LNCAP (cell line): ENCODE data around the gene EPAS1.

Experiments used
- TF ChIP-seq, protein P1 (sequence below): fragments of 450-650 bp; IDR thresholded peaks from 2 replicates; pipeline ENCODE4 v1.5.1; 2017; ENCODE audit warnings: mild to moderate bottlenecking

The EPAS1 gene

DNA sequence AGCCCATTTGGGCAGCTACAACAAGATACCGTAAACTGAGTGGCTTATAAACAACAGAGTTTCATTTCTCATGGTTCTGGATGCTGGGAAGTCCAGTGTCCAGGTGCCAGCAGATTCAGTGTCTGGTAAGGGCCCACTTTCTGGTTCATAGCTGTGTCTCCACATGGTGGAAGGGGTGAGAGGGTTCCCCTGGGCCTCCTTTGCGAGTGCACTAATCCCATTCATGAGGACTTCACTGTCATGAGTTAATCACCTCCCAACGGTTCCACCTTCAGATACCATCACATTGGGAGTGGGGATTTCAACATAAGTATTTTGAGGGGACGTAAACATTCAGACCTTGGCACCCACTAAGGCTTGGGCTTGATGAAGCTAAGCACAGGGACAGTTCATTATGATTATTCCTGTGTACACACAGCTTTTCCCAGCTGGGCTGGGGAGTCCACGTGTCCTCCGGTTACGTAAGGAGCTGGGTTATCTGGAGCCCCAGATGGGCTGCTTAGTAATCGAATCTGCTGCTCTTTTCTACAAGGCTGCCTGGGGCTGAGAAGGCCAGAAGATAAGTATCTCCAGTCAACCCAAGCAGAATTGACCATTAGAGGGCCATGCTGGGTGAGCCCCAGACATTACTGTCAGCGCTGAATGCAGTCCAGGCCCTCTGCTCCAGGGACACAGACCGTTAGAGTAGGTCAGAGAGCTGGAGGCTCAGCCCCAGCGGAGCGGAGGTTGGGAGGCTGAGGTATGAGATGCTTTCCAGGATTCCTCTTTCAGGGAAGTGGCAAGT lies 42.7 kb downstream of the EPAS1 start:
- TF ChIP-seq, protein P1, sequence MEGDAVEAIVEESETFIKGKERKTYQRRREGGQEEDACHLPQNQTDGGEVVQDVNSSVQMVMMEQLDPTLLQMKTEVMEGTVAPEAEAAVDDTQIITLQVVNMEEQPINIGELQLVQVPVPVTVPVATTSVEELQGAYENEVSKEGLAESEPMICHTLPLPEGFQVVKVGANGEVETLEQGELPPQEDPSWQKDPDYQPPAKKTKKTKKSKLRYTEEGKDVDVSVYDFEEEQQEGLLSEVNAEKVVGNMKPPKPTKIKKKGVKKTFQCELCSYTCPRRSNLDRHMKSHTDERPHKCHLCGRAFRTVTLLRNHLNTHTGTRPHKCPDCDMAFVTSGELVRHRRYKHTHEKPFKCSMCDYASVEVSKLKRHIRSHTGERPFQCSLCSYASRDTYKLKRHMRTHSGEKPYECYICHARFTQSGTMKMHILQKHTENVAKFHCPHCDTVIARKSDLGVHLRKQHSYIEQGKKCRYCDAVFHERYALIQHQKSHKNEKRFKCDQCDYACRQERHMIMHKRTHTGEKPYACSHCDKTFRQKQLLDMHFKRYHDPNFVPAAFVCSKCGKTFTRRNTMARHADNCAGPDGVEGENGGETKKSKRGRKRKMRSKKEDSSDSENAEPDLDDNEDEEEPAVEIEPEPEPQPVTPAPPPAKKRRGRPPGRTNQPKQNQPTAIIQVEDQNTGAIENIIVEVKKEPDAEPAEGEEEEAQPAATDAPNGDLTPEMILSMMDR, result no peak

DNA sequence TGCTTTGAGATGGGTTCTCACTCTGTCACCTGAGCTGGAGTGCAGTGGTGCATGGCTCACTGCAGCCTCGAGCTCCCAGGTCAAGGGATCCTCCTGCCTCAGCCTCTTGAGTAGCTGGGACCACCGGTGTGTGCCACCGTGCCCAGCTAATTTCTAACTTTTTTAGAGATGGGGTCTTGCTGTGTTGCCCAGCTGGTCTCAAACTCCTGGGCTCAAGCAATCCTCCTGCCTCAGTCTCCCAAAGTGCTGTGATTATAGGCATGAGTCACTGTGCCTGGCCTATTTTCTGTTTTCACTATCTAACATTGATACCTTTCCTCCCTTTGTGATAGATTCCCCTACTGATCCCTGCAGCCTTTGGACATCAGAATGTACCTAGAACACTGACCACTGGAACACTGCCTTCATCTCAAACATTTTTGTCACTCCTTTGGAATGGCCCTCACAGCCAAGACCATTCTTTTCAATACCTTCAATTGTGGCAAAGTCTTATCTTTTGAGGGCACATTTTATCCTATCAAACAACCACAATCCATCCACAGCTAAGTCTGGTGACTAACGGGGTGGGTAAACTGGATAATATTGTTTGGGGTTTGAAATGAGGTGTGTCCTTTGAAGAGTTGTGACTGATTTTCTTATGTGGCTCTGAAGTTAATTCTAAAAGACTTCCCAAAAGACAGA lies 43.7 kb downstream of the EPAS1 start:
- TF ChIP-seq, protein P1, result no peak

DNA sequence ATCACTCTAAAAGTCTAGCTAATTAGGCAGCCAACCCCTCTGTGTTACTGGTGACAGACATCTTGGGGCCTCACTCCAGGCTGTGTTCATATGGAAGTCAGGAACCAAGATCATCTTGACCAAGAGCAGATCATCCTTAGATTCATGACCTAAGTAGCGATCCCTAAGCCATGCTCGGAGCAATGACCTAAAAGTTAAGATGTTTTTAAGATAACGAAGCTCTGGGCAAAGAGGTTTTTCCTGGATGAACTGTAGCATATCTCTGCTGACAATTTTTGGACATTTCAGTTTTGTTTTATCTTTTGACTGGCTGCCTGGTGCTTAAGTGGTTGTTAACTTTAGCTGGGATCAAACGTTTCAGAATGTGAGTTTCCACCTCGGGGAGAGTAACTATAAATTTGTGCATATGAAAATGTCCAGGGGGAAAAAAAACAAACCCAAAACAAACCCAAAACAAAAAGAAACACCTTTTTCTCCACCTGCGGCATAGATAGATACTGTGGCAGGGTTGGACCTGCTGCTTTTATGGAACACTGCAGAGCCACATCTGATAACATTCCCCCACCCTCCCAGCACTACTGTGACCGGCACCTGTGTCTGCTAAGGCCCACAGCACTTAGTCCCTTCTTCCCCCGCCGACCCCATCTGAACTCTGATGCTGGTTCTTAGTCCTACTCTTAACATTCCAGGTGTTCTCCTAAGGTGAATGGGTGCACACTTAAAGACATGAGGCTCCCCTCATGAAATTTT lies 45.5 kb downstream of the EPAS1 start:
- TF ChIP-seq, protein P1, result no peak

DNA sequence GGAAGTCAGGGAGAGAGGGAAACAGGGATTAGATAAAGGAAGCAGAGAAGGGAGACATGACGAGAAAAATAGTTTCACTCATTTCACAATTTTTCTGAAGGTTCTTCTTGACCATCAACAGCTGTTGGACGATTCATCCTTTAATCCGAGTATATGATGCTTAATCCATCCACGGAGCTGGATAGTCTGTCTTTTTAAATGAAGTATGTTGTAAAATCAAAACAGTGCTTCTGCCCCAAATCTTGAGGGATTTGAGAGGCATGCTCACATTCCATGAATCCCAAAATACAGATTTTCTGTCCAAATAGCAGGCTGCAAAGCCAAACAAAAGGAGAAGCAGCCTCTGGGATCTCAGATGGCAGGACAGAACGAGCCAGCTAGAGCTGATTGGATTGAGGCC lies 47.5 kb downstream of the EPAS1 start:
- TF ChIP-seq, protein P1, result no peak

DNA sequence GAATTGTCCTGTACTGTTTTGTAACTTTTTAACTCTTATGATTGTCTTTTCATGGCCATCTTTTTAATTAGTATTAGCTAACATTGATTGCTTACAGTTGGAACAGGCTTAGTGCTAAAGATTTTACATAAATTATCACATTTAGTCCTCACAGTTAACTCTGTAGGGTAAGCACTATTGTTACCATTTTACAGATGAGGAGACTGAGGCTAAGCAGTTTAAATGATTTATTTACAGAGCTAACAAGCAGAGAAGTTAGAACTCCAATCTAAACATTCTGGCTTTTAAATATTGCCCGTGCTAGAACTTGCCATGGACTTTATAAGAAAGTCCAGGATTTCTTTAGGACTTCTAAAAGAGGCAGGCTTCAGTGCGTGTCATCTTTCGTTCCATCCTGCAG lies 48.6 kb downstream of the EPAS1 start:
- TF ChIP-seq, protein P1, result no peak

DNA sequence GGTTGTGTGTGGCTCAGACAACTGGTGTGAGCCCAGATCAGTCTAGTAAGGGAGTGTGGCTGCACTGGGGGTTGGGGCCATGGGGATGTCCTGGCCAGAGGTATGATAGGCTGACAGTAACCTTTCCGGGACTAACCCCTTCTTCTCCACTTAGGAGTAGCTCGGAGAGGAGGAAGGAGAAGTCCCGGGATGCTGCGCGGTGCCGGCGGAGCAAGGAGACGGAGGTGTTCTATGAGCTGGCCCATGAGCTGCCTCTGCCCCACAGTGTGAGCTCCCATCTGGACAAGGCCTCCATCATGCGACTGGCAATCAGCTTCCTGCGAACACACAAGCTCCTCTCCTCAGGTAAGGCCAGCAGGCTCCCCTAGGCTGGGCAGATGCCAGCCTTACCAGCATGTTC lies 49.5 kb downstream of the EPAS1 start:
- TF ChIP-seq, protein P1, result no peak

DNA sequence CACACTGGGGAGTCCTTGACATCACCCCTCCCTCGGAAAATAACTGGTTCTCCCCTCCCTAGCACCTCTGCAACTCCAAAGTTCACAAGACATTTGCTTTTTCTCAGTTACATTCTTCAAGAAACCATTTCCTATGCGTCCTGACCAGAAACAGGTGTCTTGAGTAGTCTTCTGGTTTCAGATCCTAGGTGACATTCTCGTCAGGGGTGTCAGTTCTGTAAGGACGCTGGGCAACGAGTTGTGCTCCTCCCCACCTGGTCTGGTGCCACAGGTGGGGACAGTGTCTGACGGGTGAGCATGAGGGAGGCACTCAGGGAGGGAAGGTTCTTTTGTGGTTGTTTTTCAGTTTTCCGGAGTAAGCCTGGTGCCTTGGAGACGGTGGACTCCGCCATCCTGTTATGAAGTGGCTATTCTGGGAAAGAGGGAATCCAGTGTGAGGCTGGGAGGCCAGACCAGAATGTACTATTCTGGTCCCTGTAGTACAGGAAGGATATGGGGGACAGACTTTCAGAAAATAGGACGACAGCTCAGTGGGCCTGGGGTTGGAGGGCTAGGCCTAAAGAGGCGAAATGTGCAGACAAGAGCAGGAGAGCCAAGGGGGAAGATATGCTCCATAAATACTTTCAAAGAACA lies 50.6 kb downstream of the EPAS1 start:
- TF ChIP-seq, protein P1, result no peak
